CD4-positive, alpha-beta T cell treated with Interleukin-1 beta for 1 hour (primary cell): ENCODE results near the gene TTC6.

Experiments used
- DNase-seq, 2 donors: peaks; one replicate each; pipeline ENCODE4 v3.0.0-alpha.2; 2020 to 2022

The TTC6 gene

GRCh38 chr14:37597914-37598746, 2.7 kb downstream of the TTC6 start:
- no peak for DNase-seq

GRCh38 chr14:37598747-37599506, 3.5 kb downstream of the TTC6 start:
- DNase-seq = no peak

- no peak for DNase-seq
Observed at GRCh38 chr14:37599507-37600368, 4.3 kb downstream of the TTC6 start.

GRCh38 chr14:37600880-37601741, 5.7 kb downstream of the TTC6 start:
- no peak for DNase-seq

GRCh38 chr14:37601865-37602264, 6.4 kb downstream of the TTC6 start:
- no peak for DNase-seq

GRCh38 chr14:37602605-37603453, 7.4 kb downstream of the TTC6 start:
- DNase-seq = no peak

GRCh38 chr14:37603688-37604251, 8.3 kb downstream of the TTC6 start:
- no peak for DNase-seq

GRCh38 chr14:37606678-37607077, 11.2 kb downstream of the TTC6 start:
- no peak for DNase-seq

GRCh38 chr14:37608649-37609048, 13.2 kb downstream of the TTC6 start:
- no peak for DNase-seq

- DNase-seq = no peak
Observed at GRCh38 chr14:37610945-37611523, 15.6 kb downstream of the TTC6 start.

GRCh38 chr14:37615582-37616289, 20.3 kb downstream of the TTC6 start:
- no peak for DNase-seq

GRCh38 chr14:37616853-37617252, 21.4 kb downstream of the TTC6 start:
- DNase-seq = no peak

GRCh38 chr14:37617864-37618365, 22.5 kb downstream of the TTC6 start:
- no peak for DNase-seq

- no peak for DNase-seq
Observed at GRCh38 chr14:37618498-37619028, 23.1 kb downstream of the TTC6 start.

- no peak for DNase-seq
Observed at GRCh38 chr14:37620856-37621255, 25.4 kb downstream of the TTC6 start.

- no peak for DNase-seq
Observed at GRCh38 chr14:37622231-37622923, 26.9 kb downstream of the TTC6 start.

- no peak for DNase-seq
Observed at GRCh38 chr14:37623426-37623951, 28.1 kb downstream of the TTC6 start.

GRCh38 chr14:37623971-37624370, 28.5 kb downstream of the TTC6 start:
- no peak for DNase-seq
